ENCODE results near the gene AGK.

GRCh38 chr7:141648276-141649114, 97.3 kb downstream of the AGK start:
- no peak for TF ChIP-seq REST (IDR thresholded peaks at IDR 0.05)
- no peak for TF ChIP-seq YY1 (IDR thresholded peaks at IDR 0.05)
- TF ChIP-seq CTCF (IDR thresholded peaks at IDR 0.05; ENCODE audit: low read depth, low read length, missing input control) = no peak
- TF ChIP-seq RXRA (IDR thresholded peaks at IDR 0.05) = no peak
- TF ChIP-seq ATF3 (IDR thresholded peaks at IDR 0.05) = no peak
- no peak for TF ChIP-seq FOXA2 (IDR thresholded peaks at IDR 0.05)
- TF ChIP-seq TAF1 (conservative IDR thresholded peaks at IDR 0.05) = no peak
- no peak for TF ChIP-seq GABPA (IDR thresholded peaks at IDR 0.05 in 1 of 2, conservative IDR thresholded peaks at IDR 0.05 in 1 of 2)
